ENCODE measurements around the gene FFAR1. TPM values are rescaled to one million over a fixed set of nuclear protein-coding genes. Genes with fewer than 3 reads are reported as not detected.

FFAR1 gene
- total and polyA plus RNA-seq, 2 of the 8 experiments (the other 6 are each of a cell fraction or from before 2014, with no cell fraction given), result not detected

- Histone ChIP-seq H3K36me3 (ENCODE audit: control insufficient read depth in 2 of 4, insufficient read depth in 4 of 4, low read length in 3 of 4) (no peaks in the 10 kb centered on the region), H2BK12ac (ENCODE audit: low read depth, low read length) (no peak overlapping the region), H3K9ac (replicated peaks in 1 of 4; ENCODE audit: extremely low read depth in 1 of 4, low read depth in 3 of 4, low read length in 3 of 4) (no peak overlapping the region), H3K4me1 (replicated peaks in 1 of 4; ENCODE audit: control insufficient read depth in 3 of 4, insufficient read depth in 4 of 4, low read length in 3 of 4) (no peaks in the 10 kb centered on the region), H3K4ac (replicated peaks; ENCODE audit: insufficient read length, low read depth, low read length) (no peak overlapping the region), H3K23me2 (ENCODE audit: low read depth, low read length) (no peaks in the 10 kb centered on the region), H3K79me2 (ENCODE audit: control insufficient read depth in 1 of 2, insufficient read depth in 2 of 2, low read length in 2 of 2) (no peaks in the 10 kb centered on the region), H4K8ac (ENCODE audit: extremely low read depth, insufficient read depth, low read length) (no peak overlapping the region), H3K23ac (ENCODE audit: insufficient read length) (no peak overlapping the region), H4K91ac (replicated peaks; ENCODE audit: insufficient read length, low read length) (no peak overlapping the region), H4K5ac (ENCODE audit: insufficient read length, low read depth, low read length) (no peak overlapping the region), H2BK15ac (ENCODE audit: low read length) (no peak overlapping the region), H2BK5ac (ENCODE audit: low read depth, low read length) (no peak overlapping the region), H3K14ac (ENCODE audit: insufficient read length) (no peak overlapping the region), H2BK20ac (ENCODE audit: low read length) (no peak overlapping the region), H3K18ac (ENCODE audit: extremely low read depth, low read length) (no peak overlapping the region), H3K27me3 (replicated peaks in 1 of 4; ENCODE audit: control insufficient read depth in 3 of 4, extremely low read depth in 1 of 4, insufficient read depth in 3 of 4, low read length in 3 of 4) (no peaks in the 10 kb centered on the region), H3K56ac (replicated peaks; ENCODE audit: insufficient read length, low read depth, low read length) (no peak overlapping the region), H3K9me3 (ENCODE audit: insufficient read depth in 2 of 2, low read depth in 1 of 2, low read length in 1 of 2) (no peaks in the 10 kb centered on the region), H3K27ac (ENCODE audit: low read depth, low read length) (no peak overlapping the region), H2BK120ac (replicated peaks; ENCODE audit: low read depth, low read length) (no peak overlapping the region), H2AK5ac (ENCODE audit: low read depth, low read length) (no peak overlapping the region), H2AFZ (ENCODE audit: low read length) (no peak overlapping the region), H4K20me1 (replicated peaks in 1 of 2; ENCODE audit: control insufficient read depth in 1 of 2, insufficient read depth in 2 of 2, low read length in 2 of 2) (no peaks in the 10 kb centered on the region), H3K79me1 (ENCODE audit: low read depth, low read length) (no peaks in the 10 kb centered on the region), H3K4me3 (ENCODE audit: extremely low read depth in 1 of 4, insufficient read depth in 2 of 4, low read depth in 3 of 4, low read length in 4 of 4) (no peak overlapping the region), H3K4me2 (ENCODE audit: insufficient read depth in 1 of 2, low read depth in 2 of 2, low read length in 2 of 2) (no peak overlapping the region)
- ChIA-PET CTCF (ENCODE audit: partially characterized antibody) (interaction anchor here (0.6 to 1.0 kb wide), 2 partner anchors 12 to 43 kb away, joined by 3 read pairs; no protein-coding TSS in a partner anchor), POLR2A (ENCODE audit: partially characterized antibody) (interaction anchor here (1.0 kb wide), 1 partner anchor 42 kb away, joined by 3 read pairs; no protein-coding TSS in a partner anchor)
- FAIRE-seq, result no peak
- no peak for TF ChIP-seq HDAC6 (IDR thresholded peaks at IDR 0.05; ENCODE audit: low read depth, low read length)
- no peak for TF ChIP-seq RBBP5 (IDR thresholded peaks at IDR 0.05; ENCODE audit: borderline replicate concordance, low read depth, low read length)
- no peak for TF ChIP-seq TAF1 (IDR thresholded peaks at IDR 0.05; ENCODE audit: low read depth, low read length)
- TF ChIP-seq, protein P1, sequence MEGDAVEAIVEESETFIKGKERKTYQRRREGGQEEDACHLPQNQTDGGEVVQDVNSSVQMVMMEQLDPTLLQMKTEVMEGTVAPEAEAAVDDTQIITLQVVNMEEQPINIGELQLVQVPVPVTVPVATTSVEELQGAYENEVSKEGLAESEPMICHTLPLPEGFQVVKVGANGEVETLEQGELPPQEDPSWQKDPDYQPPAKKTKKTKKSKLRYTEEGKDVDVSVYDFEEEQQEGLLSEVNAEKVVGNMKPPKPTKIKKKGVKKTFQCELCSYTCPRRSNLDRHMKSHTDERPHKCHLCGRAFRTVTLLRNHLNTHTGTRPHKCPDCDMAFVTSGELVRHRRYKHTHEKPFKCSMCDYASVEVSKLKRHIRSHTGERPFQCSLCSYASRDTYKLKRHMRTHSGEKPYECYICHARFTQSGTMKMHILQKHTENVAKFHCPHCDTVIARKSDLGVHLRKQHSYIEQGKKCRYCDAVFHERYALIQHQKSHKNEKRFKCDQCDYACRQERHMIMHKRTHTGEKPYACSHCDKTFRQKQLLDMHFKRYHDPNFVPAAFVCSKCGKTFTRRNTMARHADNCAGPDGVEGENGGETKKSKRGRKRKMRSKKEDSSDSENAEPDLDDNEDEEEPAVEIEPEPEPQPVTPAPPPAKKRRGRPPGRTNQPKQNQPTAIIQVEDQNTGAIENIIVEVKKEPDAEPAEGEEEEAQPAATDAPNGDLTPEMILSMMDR (IDR thresholded peaks at IDR 0.05; ENCODE audit: control extremely low read depth in 1 of 3, insufficient read depth in 1 of 3, low read depth in 1 of 3, low read length in 3 of 3), result no peak
- 90% methylated on average over 21 of the region's 21 CpGs; no CpG with 5 or more reads in 1 of the 2 experiments for WGBS, 2 experiments (ENCODE audit: extremely low coverage in 1 of 2, insufficient coverage in 1 of 2, insufficient read length in 1 of 2, insufficient replicate concordance in 2 of 2, low coverage in 1 of 2, low lambda C conversion rate in 2 of 2, missing lambda C conversion rate in 1 of 2)
- no peak for DNase-seq (ENCODE audit: low read depth in 1 of 2, low spot score in 2 of 2)
These were observed 11.3 kb upstream of the FFAR1 start for GRCh38 chr19:35336166-35336955.
